HepG2 (cell line): ENCODE data around the gene ACTR6. TPM values are rescaled to one million over a fixed set of nuclear protein-coding genes. Genes with fewer than 3 reads are reported as not detected.

ENCODE experiments used
- ZNF20 ChIP-seq: sonication (generic); formaldehyde crosslinking; IDR thresholded peaks from 2 replicates; pipeline ENCODE4 v1.4.0; 2020; ENCODE audit warnings: mild to moderate bottlenecking, moderate library complexity, missing genetic modification reagents
- polyA plus RNA-seq, 8 experiments: library from polyadenylated mRNA; depleted of rRNA in 3 of 8; stranded (reverse) in 7 of 8; unstranded in 1 of 8; fragments of >200 nt; fragmentation: Illumina TruSeq in 4 of 8; extraction: Trizol in 4 of 8; gene quantifications; 2 replicates each; pipeline versions ENCODE4 v1.2.1 to v1.2.3, GENCODE V29; 2011 to 2016; ENCODE audit warnings: low read depth in 4 of 8, missing spikeins in 1 of 8, mixed read lengths in 1 of 8; ENCODE audit not compliant: insufficient read depth in 1 of 8
- total RNA-seq, 5 experiments: library from RNA; depleted of rRNA; stranded (reverse); fragments of >200 nt; fragmentation: Illumina TruSeq; extraction: Trizol; gene quantifications; 2 replicates each; pipeline ENCODE4 v1.2.3, GENCODE V29; 2016; ENCODE audit warnings: low read depth in 1 of 5
- TF ChIP-seq, protein P1 (sequence below): sonication (generic); formaldehyde crosslinking; IDR thresholded peaks from 2 replicates; pipeline ENCODE4 v1.4.0; 2020; ENCODE audit warnings: missing genetic modification reagents
- TF ChIP-seq, protein P2 (sequence below): sonication (generic); formaldehyde crosslinking; IDR thresholded peaks from 2 replicates; pipeline ENCODE4 v1.9.0; 2021; ENCODE audit warnings: mild to moderate bottlenecking, missing genetic modification reagents

ACTR6 gene
- total and polyA plus RNA-seq, 2 of the 13 experiments (the other 11 are each of a cell fraction or from before 2014, with no cell fraction given), result 12.9 to 22.4 TPM

DNA sequence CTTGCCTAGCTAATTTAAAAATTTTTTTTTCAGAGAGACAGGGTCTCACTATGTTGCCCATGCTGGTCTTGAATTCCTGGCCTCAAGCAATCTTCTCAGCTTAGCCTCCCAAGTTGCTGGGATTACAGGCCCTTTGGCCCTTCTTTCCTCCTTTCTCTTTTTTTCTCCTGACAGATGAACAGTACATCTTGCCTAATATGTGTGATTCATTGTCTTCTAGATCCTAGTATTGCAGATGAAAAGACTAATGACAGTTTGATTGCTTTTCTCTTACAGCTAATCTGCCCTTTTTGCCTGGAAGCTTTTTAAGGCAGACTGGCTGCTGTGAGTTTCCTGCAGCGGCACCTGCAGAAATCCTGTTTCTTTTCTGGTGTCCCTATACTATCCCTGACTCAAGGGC, 54.3 kb downstream of the ACTR6 start (continued):
- TF ChIP-seq, protein P1, sequence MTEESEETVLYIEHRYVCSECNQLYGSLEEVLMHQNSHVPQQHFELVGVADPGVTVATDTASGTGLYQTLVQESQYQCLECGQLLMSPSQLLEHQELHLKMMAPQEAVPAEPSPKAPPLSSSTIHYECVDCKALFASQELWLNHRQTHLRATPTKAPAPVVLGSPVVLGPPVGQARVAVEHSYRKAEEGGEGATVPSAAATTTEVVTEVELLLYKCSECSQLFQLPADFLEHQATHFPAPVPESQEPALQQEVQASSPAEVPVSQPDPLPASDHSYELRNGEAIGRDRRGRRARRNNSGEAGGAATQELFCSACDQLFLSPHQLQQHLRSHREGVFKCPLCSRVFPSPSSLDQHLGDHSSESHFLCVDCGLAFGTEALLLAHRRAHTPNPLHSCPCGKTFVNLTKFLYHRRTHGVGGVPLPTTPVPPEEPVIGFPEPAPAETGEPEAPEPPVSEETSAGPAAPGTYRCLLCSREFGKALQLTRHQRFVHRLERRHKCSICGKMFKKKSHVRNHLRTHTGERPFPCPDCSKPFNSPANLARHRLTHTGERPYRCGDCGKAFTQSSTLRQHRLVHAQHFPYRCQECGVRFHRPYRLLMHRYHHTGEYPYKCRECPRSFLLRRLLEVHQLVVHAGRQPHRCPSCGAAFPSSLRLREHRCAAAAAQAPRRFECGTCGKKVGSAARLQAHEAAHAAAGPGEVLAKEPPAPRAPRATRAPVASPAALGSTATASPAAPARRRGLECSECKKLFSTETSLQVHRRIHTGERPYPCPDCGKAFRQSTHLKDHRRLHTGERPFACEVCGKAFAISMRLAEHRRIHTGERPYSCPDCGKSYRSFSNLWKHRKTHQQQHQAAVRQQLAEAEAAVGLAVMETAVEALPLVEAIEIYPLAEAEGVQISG (CRISPR knock-in tag), result no peak
- no peak for TF ChIP-seq ZNF20 (CRISPR knock-in tag)
- TF ChIP-seq, protein P2, sequence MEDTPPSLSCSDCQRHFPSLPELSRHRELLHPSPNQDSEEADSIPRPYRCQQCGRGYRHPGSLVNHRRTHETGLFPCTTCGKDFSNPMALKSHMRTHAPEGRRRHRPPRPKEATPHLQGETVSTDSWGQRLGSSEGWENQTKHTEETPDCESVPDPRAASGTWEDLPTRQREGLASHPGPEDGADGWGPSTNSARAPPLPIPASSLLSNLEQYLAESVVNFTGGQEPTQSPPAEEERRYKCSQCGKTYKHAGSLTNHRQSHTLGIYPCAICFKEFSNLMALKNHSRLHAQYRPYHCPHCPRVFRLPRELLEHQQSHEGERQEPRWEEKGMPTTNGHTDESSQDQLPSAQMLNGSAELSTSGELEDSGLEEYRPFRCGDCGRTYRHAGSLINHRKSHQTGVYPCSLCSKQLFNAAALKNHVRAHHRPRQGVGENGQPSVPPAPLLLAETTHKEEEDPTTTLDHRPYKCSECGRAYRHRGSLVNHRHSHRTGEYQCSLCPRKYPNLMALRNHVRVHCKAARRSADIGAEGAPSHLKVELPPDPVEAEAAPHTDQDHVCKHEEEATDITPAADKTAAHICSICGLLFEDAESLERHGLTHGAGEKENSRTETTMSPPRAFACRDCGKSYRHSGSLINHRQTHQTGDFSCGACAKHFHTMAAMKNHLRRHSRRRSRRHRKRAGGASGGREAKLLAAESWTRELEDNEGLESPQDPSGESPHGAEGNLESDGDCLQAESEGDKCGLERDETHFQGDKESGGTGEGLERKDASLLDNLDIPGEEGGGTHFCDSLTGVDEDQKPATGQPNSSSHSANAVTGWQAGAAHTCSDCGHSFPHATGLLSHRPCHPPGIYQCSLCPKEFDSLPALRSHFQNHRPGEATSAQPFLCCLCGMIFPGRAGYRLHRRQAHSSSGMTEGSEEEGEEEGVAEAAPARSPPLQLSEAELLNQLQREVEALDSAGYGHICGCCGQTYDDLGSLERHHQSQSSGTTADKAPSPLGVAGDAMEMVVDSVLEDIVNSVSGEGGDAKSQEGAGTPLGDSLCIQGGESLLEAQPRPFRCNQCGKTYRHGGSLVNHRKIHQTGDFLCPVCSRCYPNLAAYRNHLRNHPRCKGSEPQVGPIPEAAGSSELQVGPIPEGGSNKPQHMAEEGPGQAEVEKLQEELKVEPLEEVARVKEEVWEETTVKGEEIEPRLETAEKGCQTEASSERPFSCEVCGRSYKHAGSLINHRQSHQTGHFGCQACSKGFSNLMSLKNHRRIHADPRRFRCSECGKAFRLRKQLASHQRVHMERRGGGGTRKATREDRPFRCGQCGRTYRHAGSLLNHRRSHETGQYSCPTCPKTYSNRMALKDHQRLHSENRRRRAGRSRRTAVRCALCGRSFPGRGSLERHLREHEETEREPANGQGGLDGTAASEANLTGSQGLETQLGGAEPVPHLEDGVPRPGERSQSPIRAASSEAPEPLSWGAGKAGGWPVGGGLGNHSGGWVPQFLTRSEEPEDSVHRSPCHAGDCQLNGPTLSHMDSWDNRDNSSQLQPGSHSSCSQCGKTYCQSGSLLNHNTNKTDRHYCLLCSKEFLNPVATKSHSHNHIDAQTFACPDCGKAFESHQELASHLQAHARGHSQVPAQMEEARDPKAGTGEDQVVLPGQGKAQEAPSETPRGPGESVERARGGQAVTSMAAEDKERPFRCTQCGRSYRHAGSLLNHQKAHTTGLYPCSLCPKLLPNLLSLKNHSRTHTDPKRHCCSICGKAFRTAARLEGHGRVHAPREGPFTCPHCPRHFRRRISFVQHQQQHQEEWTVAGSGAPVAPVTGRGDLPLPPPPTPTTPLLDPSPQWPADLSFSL (CRISPR knock-in tag), result no peak
